HepG2 (cell line): ENCODE results near the gene SOBP.

Experiments
- CTCF ChIP-seq: sonication (generic); formaldehyde crosslinking; IDR thresholded peaks from 2 replicates; pipeline ENCODE4 v1.5.0; 2020; ENCODE audit warnings: mild to moderate bottlenecking, missing genetic modification reagents, moderate library complexity
- MAX ChIP-seq: IDR thresholded peaks from 2 replicates; pipeline ENCODE4 v1.6.1; 2012; ENCODE audit warnings: inconsistent platforms
- ZNF225 ChIP-seq: sonication (generic); formaldehyde crosslinking; IDR thresholded peaks from 2 replicates; pipeline ENCODE4 v1.4.0; 2020; ENCODE audit warnings: mild to moderate bottlenecking, missing genetic modification reagents
- ZNF713 ChIP-seq: sonication (generic); formaldehyde crosslinking; IDR thresholded peaks from 2 replicates; pipeline ENCODE4 v1.4.0; 2020; ENCODE audit warnings: mild to moderate bottlenecking, missing genetic modification reagents

GRCh38 chr6:107554918-107555317 lies 65.0 kb downstream of the SOBP start:
- no peak for TF ChIP-seq ZNF713 (CRISPR knock-in tag)
- no peak for TF ChIP-seq MAX
- TF ChIP-seq ZNF225 (CRISPR knock-in tag), result no peak
- TF ChIP-seq CTCF, result no peak
